Tibial nerve (tissue), 4 donors: Measurements from ENCODE around the gene RIOK2. TPM values are rescaled to one million over a fixed set of nuclear protein-coding genes. Genes with fewer than 3 reads are reported as not detected.

Source experiments
- DNase-seq, 2 donors: peaks; one replicate each; pipeline ENCODE4 v3.0.0-alpha.2; 2019; ENCODE audit warnings: low spot score in 2 of 2
- H3K27ac ChIP-seq, 4 donors: fragments of 200-600 bp; sonication (generic) in 3 of 4; one replicate each; pipeline ENCODE4 v1.5.1; 2017 to 2019; ENCODE audit warnings: mild to moderate bottlenecking in 1 of 4
- H3K27me3 ChIP-seq, 2 donors: fragments of 200-600 bp; sonication (generic) in 1 of 2; one replicate each; pipeline versions ENCODE4 v1.5.1 to v1.6.0; 2017 to 2019
- H3K36me3 ChIP-seq, 3 donors: fragments of 200-600 bp; sonication (generic); one replicate each; pipeline ENCODE4 v1.5.1; 2018 to 2019
- H3K4me1 ChIP-seq, 4 donors: fragments of 200-600 bp; sonication (generic) in 3 of 4; one replicate each; pipeline ENCODE4 v1.5.1; 2017 to 2019
- H3K4me3 ChIP-seq, 4 donors: fragments of 200-600 bp; sonication (generic) in 3 of 4; one replicate each; pipeline ENCODE4 v1.5.1; 2017 to 2019; ENCODE audit warnings: mild to moderate bottlenecking in 1 of 4, moderate library complexity in 1 of 4
- H3K9me3 ChIP-seq, 4 donors: fragments of 200-600 bp; sonication (generic) in 3 of 4; one replicate each; pipeline ENCODE4 v1.5.1; 2017 to 2019
- CTCF ChIP-seq, 5 experiments: fragments of 200-600 bp in 3 of 5; fragments of 450-650 bp in 2 of 5; sonication (generic) in 3 of 5; IDR thresholded peaks; one replicate each; pipeline ENCODE4 v1.5.1; 2016 to 2019; ENCODE audit warnings: antibody characterized with exemption in 5 of 5, mild to moderate bottlenecking in 3 of 5, moderate library complexity in 2 of 5
- EP300 ChIP-seq, 2 donors: sonication (generic); formaldehyde crosslinking; IDR thresholded peaks; one replicate each; pipeline ENCODE4 v1.6.1; 2017; ENCODE audit warnings: antibody characterized with exemption in 2 of 2, mild to moderate bottlenecking in 1 of 2
- POLR2A ChIP-seq, 2 donors: fragments of 450-650 bp; IDR thresholded peaks; one replicate each; pipeline ENCODE4 v1.6.1; 2017; ENCODE audit warnings: antibody characterized with exemption in 2 of 2, mild to moderate bottlenecking in 2 of 2, moderate library complexity in 2 of 2
- WGBS, 2 donors: methylation state at CpG; one replicate each; pipeline ENCODE4 v1.1.5; 2018; 5-methylcytosine and 5-hydroxymethylcytosine counted together
- small RNA-seq: library from RNA; depleted of rRNA; stranded (forward); fragments of <200 nt; gene quantifications from one replicate; pipeline ENCODE3, GENCODE V24; 2016
- total RNA-seq, 4 donors: library from RNA; depleted of rRNA; stranded (reverse); fragments of >200 nt; gene quantifications; one replicate each; pipeline ENCODE4 v1.1.0, GENCODE V29; 2016

Gene RIOK2
- total RNA-seq, 4 donors from 2014 or later = 16.7 to 44.7 (median 27.3) TPM

- Histone ChIP-seq H3K9me3 (no peaks in the 10 kb centered on the region), H3K4me3 (no peak overlapping the region), H3K4me1 (no peaks in the 10 kb centered on the region), H3K27me3 (no peaks in the 10 kb centered on the region), H3K36me3 (no peaks in the 10 kb centered on the region), H3K27ac (no peak overlapping the region)
- WGBS, 2 donors = 61 to 66% methylated on average over 6 of the region's 6 CpGs
- DNase-seq = no peak
- no peak for TF ChIP-seq POLR2A (IDR thresholded peaks at IDR 0.05)
- no peak for TF ChIP-seq EP300 (IDR thresholded peaks at IDR 0.05)
- TF ChIP-seq CTCF (IDR thresholded peaks at IDR 0.05) = no peak
These were observed 70.8 kb downstream of the RIOK2 start for GRCh38 chr5:97112230-97112629.

- Histone ChIP-seq H3K36me3 (no peaks in the 10 kb centered on the region), H3K27ac (no peak overlapping the region), H3K9me3 (no peaks in the 10 kb centered on the region), H3K27me3 (no peaks in the 10 kb centered on the region), H3K4me1 (no peaks in the 10 kb centered on the region), H3K4me3 (no peak overlapping the region)
- TF ChIP-seq CTCF (IDR thresholded peaks at IDR 0.05) (no peak), EP300 (IDR thresholded peaks at IDR 0.05) (no peak), POLR2A (IDR thresholded peaks at IDR 0.05) (no peak)
- WGBS, 2 donors = 36 to 39% methylated on average over 4 of the region's 4 CpGs
- no peak for DNase-seq
These were observed 71.4 kb downstream of the RIOK2 start for GRCh38 chr5:97111616-97112015.

GRCh38 chr5:97111004-97111403, 72.0 kb downstream of the RIOK2 start:
- Histone ChIP-seq H3K27me3 (no peaks in the 10 kb centered on the region), H3K27ac (no peak overlapping the region), H3K9me3 (no peaks in the 10 kb centered on the region), H3K4me3 (no peak overlapping the region), H3K4me1 (no peaks in the 10 kb centered on the region), H3K36me3 (no peaks in the 10 kb centered on the region)
- TF ChIP-seq EP300 (IDR thresholded peaks at IDR 0.05) (no peak), CTCF (IDR thresholded peaks at IDR 0.05) (no peak), POLR2A (IDR thresholded peaks at IDR 0.05) (no peak)
- DNase-seq = no peak
- WGBS, 2 donors = 78% methylated on average over 5 of the region's 5 CpGs

Small RNAs within 50 kb of the gene (small RNA-seq; reads per million reads assigned to genes)
- gene RNU1-73P = not detected

Other genes starting within 250 kb of the RIOK2 start
- 10 to 100 TPM; 40.4 to 71.8 (median 51.3) TPM for gene LNPEP, start 247.2 kb downstream of the RIOK2 start, total RNA-seq
- under 1 TPM in 2 of 4 donors, not detected in 2; under 0.01 TPM for gene LIX1, start 40.6 kb downstream of the RIOK2 start, total RNA-seq